Pons (tissue), 1 donor: Measurements from ENCODE around the gene HIVEP3.

Source experiments
- DNase-seq: peaks from one replicate; pipeline ENCODE4 v3.0.0-alpha.2; 2016; ENCODE audit warnings: low spot score

HIVEP3 gene

DNA sequence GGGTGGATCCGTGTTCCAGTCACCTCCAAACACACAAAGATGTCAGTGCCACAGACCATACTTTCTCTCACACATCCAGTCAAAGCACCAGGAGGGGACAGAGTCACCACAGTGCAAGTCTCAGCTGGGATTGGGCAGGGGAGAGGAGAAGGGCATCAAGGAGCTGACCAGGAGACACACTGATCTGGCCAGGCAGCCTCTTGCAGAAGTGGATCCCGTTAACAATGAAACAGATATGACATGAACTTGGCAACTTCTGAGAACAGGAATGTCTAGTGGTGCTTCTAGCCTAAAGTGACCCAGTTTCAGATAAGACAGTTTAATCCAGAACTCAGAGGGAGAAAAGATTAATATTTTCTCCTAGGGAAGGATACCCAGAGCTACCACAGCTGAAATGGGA lies 71.0 kb downstream of the HIVEP3 start:
- DNase-seq, result no peak

DNA sequence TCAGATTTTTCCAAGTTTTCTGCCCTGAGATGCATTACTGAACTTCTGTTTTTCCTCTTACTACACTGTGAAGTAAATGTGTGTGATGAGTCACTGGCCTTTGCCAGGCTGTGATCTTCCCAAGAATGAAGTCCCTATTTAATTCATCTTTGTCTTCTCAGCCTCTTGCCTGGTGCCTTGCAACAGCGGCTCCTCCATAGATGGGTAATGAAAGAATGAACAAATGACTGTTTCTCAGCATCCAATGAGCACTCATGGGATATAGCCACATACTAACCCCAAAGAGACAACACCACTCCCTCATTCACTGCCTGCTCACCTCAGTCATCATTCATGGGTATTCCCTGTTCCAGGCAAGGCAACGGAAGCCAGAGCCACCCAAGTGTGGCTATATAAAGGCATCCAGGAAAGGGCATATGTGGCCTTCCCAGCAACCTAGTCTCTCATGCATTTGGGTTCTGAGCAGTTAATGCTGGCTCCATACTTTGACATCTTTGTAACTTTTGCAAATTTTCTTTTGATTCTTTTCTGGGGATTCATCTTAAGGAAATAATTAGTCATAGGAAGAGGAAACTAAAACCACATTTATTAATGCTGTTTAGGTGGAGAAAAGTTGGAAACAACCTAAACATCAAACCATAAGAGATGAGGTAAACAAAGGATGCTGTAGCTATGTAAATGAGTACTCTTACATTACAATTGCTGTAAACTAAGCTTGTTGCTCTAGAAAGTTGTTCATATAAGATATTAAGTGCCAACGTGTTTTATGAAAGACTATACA lies 71.9 kb downstream of the HIVEP3 start:
- DNase-seq, result no peak

DNA sequence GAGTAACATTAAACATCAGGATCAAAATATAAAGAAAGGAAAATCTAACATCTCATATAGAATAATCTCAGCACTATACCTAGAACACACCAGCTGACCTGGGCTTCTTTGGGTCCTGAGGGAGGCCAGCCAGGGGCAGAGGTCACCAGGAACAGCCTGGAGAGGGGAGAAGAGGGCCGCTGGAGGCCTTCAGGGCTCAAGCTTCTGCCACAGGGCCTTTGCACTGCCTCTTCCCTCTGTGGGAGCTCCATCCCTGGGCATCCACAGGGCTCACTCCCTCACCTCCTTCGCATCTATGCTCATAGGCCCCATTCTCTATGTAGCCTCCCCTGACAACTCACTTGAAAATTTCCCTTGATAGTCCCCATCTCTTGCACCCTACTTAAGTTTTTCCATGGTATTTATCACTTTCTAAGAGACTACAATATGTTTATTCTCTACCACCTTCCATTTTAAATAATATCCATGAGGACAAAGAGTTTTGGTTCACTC lies 73.9 kb downstream of the HIVEP3 start:
- DNase-seq, result no peak

DNA sequence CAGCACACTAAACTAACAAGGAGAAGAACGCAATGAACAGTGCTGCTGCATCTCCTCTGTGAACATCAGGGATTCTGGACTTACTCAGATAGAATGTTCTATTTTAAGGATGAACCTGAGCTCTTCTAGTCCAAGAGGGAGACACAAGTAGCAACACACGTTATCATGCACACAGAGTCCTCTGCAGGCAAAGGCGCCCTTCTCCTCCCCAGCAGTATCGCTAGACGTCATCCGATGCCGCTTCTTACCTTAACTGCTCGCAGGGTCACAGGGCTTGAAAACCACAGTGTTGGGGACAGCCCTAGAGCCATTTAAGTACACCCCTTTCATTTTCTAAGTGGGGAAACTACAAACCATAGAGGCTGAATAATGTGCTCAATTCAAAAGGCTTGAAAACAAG lies 74.5 kb downstream of the HIVEP3 start:
- no peak for DNase-seq

DNA sequence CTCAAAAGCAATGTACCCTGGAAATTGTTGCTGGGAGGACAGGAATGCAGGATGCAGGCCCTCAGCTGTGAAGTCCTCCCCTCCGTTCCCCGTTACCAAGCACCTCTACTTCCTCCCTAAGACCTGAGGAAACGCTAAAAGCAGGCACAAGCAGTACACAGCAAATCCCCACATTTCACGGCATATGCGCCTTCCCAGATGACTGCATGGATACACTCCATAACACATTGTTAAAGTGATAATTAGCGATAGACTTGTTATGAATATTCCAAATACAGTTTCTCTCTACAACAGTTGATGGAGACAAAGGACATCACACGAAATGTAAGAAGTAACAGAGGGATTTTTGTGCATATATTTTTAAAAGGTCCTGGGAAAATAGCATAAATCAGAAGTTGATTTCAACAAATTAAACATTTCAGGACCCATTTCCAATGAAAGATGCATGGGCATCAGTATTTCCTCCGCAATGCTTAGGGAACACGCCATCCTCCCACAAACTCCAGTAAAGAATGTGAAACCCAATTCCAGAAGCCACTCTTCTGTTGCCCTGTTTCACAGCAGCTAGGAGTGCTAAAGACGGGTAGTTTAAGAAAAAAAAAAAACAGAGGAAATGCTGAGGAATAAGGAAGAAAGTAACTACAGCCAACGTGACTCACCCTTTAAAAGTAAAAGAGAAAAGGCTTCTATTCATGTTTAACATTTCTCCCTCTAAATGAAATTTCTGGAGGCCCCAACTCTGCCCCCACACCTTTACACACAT lies 75.5 kb downstream of the HIVEP3 start:
- DNase-seq, result no peak

DNA sequence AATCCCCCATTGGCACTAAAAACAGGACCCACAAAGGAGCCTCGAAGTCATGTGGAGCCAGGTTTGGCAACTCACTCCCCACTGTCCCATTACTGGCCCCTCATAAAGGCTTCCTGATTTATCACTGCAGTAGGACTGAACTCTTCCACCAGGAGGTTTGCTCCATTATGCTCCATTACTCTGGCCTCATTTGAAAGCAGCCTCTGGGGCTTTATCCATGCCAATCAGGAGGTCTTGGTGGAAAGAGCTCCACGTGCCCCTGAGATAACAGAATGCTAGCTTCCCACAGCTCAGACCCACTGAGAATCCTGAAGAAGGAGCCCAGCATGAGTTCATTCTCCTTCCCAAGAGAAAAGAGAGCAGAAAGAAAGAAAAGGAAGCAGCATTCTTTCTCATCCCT lies 76.4 kb downstream of the HIVEP3 start:
- DNase-seq, result no peak

DNA sequence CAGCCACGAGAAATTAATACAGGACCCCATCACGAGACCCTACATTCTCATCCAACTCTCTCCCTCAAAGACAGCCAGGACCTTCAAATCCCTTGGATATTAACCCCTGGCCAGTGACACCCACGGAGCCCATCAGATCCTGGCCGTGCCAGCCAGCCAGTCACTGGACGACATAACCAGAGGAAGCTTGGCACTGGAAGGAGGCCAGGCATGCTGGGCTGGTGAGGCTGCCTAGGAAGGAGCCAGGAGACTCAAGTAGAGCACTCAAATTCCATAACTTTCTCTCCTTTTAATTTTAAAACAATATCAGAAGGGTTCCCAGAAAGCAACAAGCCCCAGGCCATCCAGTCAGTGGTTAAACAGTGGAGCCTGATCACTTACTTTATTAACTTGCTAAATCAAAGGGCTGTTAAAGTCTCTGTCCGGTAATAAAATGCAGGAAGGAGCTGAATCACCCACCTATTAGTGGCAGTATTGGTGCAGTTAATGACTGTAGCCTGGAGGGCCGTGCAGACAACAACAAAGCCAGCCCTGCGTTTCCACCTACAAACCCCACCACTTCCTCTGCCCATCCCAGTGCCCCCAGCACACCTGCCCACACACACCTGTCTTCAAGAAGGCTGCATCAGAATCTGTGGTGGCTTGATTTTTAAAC lies 78.0 kb downstream of the HIVEP3 start:
- no peak for DNase-seq

DNA sequence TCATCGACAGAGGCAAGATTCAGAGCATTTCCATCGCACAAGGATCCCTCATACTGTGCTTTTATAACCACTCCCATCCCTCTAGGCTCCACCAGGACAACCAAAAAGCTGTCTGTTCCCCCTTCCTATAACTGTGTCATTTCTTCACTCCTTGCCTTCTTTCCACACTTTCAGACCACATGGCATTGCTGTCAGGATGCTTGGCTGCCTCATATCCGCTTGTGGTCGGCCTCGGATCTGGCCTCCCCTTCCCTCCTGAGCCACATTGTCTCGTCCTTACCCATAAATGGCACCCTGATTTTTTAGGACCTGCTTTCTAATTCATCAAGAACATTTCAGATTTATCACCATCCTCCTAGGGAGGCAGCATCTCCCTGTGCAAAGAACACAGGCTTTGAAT lies 80.5 kb downstream of the HIVEP3 start:
- DNase-seq, result no peak

DNA sequence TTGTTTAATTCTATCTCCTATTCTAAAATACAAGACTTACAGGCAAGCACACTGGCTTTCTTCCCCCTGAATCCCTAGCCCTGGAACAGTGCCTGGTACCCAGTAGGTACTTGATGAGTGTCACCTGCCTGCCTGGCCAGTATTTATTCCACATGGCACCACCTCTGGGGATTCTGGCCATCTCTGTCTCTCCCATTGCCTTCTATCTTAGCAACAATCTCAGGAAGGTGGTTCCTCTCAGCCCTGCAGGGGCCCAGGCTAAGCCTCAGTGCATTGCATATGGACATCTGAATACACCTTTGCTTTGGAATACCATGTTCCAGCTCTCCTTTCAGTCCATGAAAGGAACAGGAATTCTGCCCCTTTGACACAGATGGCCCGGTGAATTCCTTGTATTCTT lies 81.0 kb downstream of the HIVEP3 start:
- no peak for DNase-seq

DNA sequence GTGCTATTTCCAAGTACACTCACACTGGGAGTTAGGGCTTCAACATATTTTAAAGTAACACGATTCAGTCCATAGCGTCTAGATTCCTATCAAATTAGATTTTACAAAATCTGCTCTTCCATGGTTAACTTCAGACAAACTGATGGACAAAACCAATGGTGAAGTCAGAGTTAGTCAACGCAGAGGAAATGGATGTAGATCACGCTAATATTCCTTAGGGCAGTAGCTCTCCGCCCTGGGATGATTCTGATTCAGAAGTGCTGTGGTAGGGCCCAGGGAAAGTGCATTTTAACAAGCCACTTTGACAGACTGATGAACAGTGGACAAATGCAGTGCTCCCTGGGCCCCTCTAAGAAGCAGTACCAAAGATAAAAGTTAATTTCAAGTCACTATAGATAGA lies 83.2 kb downstream of the HIVEP3 start:
- DNase-seq, result no peak

DNA sequence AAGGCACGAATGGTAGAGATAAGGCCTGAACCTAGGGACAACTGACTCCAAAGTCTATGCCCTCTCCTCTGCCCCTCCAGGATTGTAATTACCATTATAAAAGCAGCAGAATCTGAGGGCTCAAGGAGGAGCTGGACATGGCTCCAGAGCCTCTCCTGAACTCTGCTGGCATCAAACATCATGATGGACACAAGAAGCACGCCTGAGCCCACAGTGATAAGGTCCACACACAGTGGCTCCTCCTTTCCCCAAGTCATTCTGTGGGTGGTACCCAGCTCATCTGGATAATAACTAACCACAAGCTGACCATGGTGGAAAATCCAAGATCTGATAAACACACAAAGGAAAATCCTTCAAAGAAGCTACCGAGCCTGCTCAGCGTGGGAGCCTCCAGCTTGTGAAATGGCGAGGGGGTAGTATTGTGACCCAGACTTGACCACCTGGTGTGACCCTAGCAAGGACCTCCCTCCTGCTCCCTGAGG lies 85.2 kb downstream of the HIVEP3 start:
- no peak for DNase-seq

DNA sequence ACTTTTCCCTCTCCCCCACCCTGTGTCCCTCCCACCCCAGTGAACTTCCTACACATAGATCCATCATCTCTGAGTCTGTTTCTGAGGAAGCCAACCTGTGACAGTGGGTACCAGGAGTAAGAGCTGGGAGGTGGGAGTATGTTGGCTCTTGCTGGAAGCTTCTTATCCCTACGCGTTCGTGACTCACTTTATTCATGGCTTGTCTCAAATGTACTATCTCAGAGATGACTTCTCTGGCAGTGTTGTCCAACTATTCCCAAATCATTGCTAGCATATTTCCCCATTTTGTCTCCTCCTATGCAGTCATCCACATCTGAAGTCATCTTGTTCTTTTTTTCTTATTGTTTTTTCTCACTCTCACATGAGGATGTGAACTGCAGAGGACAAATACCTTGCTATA lies 88.0 kb downstream of the HIVEP3 start:
- DNase-seq, result no peak

DNA sequence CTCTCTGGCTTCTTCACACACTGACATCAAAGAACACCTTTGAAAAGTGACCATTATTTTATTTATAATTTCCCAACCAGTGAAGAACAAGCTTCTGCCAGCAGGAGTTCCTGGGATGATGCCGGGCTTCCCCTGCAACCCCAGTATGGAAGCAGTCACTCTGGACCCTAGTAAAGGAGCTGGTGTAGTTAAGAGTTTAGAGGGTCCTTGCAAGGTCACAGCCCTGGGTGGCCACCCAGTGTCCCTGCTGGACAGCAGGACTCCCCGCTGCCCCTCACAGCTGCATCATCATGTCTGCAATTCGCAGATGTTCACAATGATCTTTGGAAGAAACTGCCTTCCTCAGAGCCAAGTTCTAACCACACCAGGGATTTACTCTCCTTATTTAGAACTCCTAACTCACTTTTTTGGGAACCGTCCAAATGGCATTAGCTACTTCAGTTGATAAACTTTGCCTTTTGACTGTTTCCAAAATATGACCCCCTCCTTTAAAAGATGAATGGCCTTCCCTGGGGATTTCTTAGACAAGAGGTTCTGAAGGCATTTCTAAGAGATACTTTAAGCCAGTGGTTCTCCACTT lies 90.6 kb downstream of the HIVEP3 start:
- no peak for DNase-seq

DNA sequence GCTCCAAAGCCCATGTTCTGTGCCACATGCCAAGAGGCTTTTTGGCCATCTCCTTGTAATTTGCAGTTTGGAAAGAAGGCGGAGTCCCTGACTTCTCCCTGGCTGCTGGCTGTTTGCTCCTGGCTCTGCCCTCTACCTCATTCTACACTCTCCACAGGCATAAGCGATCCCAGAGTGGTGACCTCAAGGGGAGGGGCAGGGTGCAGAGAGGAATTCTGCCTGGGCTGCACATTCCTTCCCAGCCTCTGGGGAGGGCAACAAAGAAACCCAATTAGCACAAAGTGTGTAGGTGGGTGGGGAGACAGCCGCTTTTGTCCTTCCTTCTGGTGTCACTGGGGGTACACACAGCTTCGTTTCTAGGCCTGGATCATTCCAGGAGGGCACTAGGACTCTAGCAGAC lies 95.3 kb downstream of the HIVEP3 start:
- DNase-seq, result no peak

DNA sequence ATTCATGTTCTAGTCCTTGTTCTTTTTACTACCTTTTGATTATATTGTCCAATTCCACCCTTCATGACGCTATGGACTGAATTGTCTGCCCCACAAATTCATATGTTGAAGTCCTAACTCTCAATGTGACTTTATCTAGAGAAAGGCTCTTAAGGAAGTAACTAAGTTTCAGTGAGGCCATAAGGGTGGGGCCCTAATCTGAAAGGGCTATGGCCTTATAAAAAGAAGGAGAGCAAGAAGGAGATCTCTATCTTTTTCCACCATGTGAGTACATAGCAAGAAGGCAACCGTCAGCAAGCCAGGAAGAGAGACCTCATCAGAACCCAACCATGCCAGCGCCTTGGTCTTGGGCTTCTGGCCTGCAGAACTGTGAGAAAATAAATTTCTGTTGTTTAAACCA lies 95.9 kb downstream of the HIVEP3 start:
- DNase-seq, result no peak

DNA sequence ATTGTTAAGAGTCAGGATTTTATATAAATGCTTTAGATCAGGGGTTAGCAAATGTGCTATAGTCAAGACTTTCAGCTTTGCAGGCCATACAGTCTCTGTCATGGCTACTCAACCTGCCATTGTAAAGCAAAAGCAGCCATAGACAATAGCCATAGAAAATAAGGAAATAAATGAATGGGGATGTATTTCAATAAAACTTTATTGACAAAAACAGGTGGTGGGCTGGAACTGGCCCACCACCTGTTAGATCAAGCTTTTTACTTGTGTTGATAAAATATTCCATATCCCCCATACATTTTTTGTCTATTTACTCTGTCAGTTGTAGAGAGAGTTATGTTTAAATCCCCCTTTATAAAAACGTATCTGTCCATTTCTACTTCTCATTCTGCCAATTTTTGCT lies 98.9 kb downstream of the HIVEP3 start:
- DNase-seq, result no peak

DNA sequence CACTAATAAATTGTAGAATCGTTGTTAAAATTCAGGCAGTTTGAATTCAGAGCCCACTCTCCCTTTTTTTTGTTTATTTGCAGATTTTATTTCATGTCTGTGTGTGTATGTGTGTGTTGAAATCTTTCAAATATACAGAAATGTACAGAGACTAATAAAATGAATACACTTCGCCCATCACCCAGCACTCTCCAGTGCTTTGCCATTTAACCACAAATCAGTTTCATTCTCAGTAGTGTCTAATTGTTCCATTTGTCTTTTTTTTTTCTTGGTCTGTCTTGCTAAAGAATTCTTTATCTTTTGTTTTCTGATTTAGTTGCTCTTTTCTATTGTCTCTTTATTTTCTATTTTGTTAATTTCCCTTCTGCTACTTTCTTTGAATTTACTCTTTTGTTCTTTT lies 99.7 kb downstream of the HIVEP3 start:
- no peak for DNase-seq

DNA sequence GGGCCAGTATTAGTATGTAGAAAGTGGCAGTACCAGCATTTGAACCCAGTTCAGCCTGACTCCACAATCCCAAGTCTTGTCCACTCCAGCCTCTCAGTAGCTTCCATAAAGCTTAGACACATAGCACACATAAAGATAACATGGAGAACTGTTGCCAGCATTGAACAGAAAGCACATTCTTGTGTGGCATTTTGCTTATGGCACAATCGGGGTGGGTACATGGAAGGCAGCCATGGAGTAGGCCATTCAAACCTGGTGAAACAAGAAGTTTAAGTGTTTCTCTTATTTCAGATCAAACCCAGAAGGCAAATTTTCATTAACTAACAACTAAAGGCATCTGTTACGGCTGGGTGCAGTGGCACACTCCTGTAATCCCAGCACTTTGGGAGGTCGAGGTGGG lies 102.7 kb downstream of the HIVEP3 start:
- no peak for DNase-seq

DNA sequence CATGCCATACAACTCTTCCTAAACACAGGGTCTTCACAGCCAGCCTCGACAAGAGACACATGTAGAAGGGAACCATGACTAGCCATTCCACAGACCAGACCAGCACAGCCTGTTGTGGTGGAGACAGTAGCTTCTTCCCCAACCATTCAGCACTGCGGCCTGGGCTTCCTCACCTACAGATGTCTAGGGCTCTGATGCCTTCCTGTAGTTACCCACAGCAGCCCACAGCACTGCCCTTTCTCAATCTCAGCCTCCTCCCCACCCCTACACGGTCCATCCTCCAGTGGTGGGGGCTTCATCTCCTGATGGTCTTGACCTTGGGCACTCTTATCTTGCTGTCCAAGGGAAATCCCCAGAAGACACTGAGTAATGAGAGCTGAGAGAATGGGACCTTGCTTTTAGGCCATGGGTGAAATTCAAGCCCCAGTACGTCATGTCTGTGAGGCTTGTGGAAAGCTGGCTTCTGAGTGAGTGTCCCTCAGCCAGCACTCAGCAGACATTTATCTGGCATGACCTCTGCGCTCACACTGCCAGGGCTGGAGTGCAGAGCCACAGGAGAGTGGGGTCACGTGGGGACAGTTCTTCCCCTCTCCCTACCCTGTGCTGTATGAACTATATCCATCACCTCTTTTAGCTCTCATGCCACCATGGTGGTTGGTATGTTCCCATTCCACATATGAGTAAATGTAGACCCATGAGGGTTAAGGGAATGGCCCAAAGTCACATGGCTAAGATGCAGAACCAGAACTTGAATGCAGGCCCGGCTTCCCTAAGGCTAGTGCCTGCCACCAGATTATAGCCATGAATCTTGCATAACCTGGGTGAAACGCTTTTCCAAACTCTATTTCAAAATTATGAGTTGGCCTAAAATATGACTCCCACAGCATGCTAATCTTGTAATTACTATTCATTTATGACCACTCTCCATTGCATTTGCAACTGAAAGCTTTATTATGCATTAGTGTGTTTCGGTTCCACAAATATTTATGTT lies 104.7 kb downstream of the HIVEP3 start:
- DNase-seq, result no peak

DNA sequence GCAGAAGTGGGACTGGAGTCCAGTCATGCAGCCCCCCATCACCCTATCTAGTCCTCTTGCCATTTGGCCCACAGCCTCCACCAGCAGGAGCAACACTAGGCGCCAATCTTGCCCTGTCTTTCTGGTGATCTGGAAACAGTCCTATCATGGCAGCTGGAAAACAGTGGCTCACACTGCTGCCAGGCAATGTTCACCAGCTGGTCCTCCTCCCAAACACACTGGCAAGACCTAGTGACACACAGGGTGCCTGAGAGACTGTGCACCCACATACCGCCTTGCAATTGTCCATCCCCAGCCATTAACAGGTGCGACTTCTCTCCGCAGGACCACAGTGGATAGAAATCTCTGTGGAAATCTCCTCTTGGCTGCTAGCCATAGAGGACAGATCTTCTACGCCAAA lies 105.5 kb downstream of the HIVEP3 start:
- no peak for DNase-seq

DNA sequence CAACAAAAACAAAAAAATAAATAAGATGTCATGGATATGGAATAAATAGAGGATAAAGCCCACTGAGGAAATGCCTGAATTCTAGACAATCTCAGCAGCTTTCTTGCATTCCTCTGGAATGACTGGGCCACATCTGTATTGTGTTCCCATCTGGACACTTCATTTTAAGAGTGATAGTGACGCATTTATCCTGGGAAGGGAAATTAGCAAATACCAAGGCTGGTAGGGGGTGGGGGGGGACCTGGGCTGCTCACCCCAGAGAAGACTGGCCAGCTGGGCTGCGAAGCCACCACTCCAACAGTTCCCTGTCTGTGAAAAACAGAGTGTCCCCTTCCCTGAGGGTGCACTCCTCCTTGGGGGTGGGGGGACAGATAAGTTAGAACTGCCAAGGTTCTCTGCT lies 106.3 kb downstream of the HIVEP3 start:
- DNase-seq, result no peak
